22Rv1 (cell line): Measurements from ENCODE around the gene TBL1XR1.

Experiments used
- ZFX ChIP-seq: fragments of 450-650 bp; IDR thresholded peaks from 2 replicates; pipeline ENCODE4 v1.6.1; 2017; ENCODE audit warnings: antibody characterized with exemption, borderline replicate concordance
- TF ChIP-seq, protein P1 (sequence below): fragments of 450-650 bp; IDR thresholded peaks from 2 replicates; pipeline ENCODE4 v1.5.1; 2017; ENCODE audit warnings: mild to moderate bottlenecking

DNA sequence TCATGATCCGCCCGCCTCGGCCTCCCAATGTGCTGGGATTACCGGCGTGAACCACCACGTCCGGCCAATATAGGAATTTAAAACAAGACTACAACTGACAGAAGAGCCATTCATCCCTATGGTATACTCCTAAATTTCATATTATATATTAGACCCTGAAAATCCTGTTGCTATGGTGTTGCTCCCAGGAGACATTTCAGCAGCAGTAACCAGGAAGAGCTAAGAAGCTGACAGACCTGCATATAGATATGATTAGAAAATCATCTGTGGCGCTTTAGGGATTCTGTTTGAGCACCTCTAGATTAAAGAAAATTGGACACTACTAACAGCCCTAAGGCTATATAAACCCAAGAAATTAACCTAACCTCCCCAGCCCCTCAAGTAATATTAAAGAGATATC lies 38.8 kb downstream of the TBL1XR1 start:
- TF ChIP-seq, protein P1, sequence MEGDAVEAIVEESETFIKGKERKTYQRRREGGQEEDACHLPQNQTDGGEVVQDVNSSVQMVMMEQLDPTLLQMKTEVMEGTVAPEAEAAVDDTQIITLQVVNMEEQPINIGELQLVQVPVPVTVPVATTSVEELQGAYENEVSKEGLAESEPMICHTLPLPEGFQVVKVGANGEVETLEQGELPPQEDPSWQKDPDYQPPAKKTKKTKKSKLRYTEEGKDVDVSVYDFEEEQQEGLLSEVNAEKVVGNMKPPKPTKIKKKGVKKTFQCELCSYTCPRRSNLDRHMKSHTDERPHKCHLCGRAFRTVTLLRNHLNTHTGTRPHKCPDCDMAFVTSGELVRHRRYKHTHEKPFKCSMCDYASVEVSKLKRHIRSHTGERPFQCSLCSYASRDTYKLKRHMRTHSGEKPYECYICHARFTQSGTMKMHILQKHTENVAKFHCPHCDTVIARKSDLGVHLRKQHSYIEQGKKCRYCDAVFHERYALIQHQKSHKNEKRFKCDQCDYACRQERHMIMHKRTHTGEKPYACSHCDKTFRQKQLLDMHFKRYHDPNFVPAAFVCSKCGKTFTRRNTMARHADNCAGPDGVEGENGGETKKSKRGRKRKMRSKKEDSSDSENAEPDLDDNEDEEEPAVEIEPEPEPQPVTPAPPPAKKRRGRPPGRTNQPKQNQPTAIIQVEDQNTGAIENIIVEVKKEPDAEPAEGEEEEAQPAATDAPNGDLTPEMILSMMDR: no peak
- TF ChIP-seq ZFX: no peak
